ENCODE results near the gene FSTL3.

FSTL3 gene

GRCh38 chr19:641702-642101 lies 34.5 kb upstream of the FSTL3 start:
- no peaks in the 10 kb centered on the region for H3K27me3 Mint-ChIP-seq
- peaks cover 14% of the 10 kb centered on the region for H3K36me3 Mint-ChIP-seq
- H3K4me1 Mint-ChIP-seq: peaks cover 50% of the 10 kb centered on the region
- ATAC-seq: no peak
- no peaks in the 10 kb centered on the region for H3K9me3 Mint-ChIP-seq
- peak overlapping the region; percentile 28 for H3K4me3 Mint-ChIP-seq
- peak overlapping the region; percentile 60 for H3K27ac Mint-ChIP-seq

DNA sequence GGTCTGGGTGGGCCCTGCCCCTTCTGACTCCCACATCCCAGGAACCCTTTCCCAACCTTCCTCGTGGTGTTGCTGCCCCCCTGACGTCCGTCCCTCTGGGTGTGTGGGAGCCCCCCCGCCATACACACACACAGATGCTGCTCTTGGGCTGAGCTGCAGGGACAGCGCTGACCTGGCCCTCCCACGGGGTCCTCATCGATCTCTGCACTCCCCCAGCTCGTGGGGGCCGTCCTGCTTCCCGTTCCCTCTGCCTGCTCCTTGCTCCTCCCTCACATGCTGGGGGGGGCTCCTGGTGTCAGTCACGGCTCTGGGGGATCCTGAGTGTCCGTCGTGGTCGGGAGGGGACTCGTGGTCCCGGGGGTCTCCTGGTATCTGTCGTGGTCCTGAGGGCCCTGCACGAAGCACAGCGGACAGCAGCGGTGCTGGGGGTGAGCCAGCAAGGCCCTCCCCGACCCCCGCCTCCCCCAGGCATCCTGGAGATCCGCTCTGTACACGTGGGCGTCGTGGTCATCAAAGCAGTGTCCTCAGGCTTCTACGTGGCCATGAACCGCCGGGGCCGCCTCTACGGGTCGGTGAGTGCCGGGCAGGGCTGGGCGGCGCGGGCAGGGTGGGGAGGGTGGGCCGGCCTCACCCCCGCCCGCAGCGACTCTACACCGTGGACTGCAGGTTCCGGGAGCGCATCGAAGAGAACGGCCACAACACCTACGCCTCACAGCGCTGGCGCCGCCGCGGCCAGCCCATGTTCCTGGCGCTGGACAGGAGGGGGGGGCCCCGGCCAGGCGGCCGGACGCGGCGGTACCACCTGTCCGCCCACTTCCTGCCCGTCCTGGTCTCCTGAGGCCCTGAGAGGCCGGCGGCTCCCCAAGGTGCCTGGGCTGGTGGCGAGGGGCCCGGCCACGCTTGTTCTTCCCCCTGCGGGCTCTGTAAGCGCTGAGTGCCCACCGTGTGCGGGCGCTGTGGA lies 33.1 kb upstream of the FSTL3 start:
- Mint-ChIP-seq H3K4me3 (no peak overlapping the region), H3K36me3 (peaks cover 18% of the 10 kb centered on the region), H3K4me1 (peaks cover 41% of the 10 kb centered on the region), H3K27ac (no peak overlapping the region), H3K9me3 (no peaks in the 10 kb centered on the region), H3K27me3 (no peaks in the 10 kb centered on the region)
- no peak for ATAC-seq

DNA sequence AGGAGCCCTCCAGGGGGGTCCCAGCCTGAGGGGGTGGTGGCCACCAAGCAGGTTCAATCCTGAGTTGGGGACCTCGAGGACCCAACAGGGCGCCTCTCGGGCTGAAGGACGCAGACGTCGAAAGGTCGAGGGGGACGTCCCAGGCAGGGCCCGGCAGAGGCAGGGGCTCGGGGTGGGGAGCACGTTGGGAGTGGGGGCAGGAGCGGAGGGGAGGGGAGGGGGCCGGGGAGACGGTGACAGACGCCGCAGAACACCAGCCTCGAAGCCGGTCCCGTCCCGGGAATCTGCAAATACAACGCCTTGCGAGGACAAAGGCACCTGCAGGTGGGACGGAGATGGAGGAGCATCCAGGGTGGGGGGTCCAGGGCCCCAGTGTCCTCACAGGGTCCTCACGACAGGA lies 32.5 kb upstream of the FSTL3 start:
- no peak for ATAC-seq
- Mint-ChIP-seq H3K27ac (peak overlapping the region; percentile 40), H3K4me1 (peaks cover 44% of the 10 kb centered on the region), H3K36me3 (peaks cover 24% of the 10 kb centered on the region), H3K27me3 (no peaks in the 10 kb centered on the region), H3K4me3 (no peak overlapping the region), H3K9me3 (no peaks in the 10 kb centered on the region)

- Mint-ChIP-seq H3K4me3 (no peak overlapping the region), H3K36me3 (peaks cover 26% of the 10 kb centered on the region), H3K27ac (peak overlapping the region; percentile 79), H3K27me3 (no peaks in the 10 kb centered on the region), H3K4me1 (peaks cover 41% of the 10 kb centered on the region), H3K9me3 (no peaks in the 10 kb centered on the region)
- no peak for ATAC-seq
Measured at GRCh38 chr19:644363-644762, 31.8 kb upstream of the FSTL3 start.

- H3K27ac Mint-ChIP-seq: peak overlapping the region; percentile 79
- peaks cover 26% of the 10 kb centered on the region for H3K36me3 Mint-ChIP-seq
- ATAC-seq: no peak
- H3K4me1 Mint-ChIP-seq: peaks cover 38% of the 10 kb centered on the region
- no peaks in the 10 kb centered on the region for H3K27me3 Mint-ChIP-seq
- H3K9me3 Mint-ChIP-seq: no peaks in the 10 kb centered on the region
- no peak overlapping the region for H3K4me3 Mint-ChIP-seq
Measured at GRCh38 chr19:644789-645188, 31.4 kb upstream of the FSTL3 start.

- Mint-ChIP-seq H3K4me3 (no peak overlapping the region), H3K4me1 (peaks cover 29% of the 10 kb centered on the region), H3K27me3 (no peaks in the 10 kb centered on the region), H3K27ac (no peak overlapping the region), H3K36me3 (peaks cover 26% of the 10 kb centered on the region), H3K9me3 (no peaks in the 10 kb centered on the region)
- peak; percentile 3 for ATAC-seq
Measured at GRCh38 chr19:645912-646778, 30.0 kb upstream of the FSTL3 start.

DNA sequence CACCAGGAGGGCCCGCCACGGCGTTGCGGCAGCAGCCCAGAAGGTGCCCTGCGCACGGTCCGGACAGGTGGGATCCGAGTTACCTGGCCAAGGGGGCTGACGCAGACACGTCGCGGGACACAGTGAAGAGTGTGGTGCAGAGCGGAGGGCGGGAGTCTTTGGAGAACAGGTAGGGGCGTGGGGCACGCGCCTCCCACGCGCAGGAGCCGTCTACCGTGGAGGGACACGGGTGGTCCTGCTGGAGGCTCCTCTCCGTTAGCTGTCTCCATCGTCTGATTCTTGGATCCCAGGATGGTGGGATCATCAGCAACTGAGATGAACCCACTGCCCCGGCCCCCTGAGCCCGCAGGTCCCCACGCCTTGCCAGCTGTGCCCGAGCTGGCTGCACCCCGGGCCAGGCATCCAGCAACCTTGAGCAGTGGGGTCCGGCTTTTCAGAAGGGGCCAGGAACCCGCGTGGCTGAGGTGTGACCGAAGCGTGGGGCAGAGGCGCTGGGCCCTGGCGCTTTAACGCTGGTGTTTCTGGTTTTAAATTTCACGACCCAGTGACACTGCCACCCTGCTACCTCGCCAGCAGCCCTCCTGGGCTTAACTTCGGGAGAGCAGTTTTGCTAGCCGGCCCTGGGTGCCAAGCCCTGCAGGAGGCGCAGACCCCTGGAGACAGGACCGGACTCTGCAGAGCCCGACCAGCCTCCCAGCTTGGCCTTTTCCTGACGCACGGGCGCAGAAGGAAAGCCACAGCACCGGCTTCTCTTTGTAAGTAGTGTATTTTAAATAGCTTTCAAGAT lies 29.2 kb upstream of the FSTL3 start:
- peaks cover 26% of the 10 kb centered on the region for H3K36me3 Mint-ChIP-seq
- no peaks in the 10 kb centered on the region for H3K27me3 Mint-ChIP-seq
- no peak overlapping the region for H3K4me3 Mint-ChIP-seq
- peaks cover 20% of the 10 kb centered on the region for H3K4me1 Mint-ChIP-seq
- H3K9me3 Mint-ChIP-seq: no peaks in the 10 kb centered on the region
- no peak for ATAC-seq
- peak overlapping the region; percentile 85 for H3K27ac Mint-ChIP-seq

DNA sequence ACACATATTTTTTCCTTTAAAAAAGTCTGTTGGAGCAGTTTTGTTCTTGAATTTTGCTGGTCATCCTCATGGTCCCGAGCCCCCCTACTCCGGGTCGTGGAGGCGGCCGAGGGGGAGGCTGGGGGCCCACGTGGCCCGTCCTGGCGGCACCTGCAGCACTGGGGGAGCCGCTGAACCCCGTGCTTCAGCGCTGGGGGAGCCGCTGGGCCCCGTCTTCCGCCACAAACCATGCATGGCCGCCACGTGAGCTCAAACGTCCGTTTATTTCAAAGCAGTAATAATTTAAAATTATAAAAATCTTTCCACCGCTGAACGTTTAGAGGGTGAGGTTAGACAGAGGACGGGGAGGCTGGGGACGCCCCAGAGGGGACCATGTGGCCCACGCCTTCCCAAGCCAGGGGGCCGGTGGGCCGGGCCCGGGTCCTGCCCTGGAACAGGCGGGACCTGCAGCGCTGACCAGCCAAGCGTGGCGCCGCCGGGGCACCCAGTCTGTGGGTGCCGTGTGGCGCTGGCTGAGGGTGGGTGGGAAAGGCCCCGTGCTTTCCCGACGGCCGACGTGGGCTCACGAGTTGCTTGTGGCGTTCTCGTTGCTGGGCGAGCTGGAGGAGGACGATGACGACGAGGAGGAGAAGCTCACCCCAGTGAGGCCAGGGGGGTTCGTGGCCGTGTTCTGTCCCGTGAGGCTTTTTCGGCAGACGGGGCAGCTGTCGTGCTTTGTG lies 28.5 kb upstream of the FSTL3 start:
- H3K4me1 Mint-ChIP-seq: peaks cover 17% of the 10 kb centered on the region
- H3K27me3 Mint-ChIP-seq: no peaks in the 10 kb centered on the region
- no peaks in the 10 kb centered on the region for H3K9me3 Mint-ChIP-seq
- peak; percentile 68 for ATAC-seq
- peak overlapping the region; percentile 60 for H3K4me3 Mint-ChIP-seq
- peaks cover 26% of the 10 kb centered on the region for H3K36me3 Mint-ChIP-seq
- H3K27ac Mint-ChIP-seq: peak overlapping the region; percentile 85

GRCh38 chr19:648305-648704 lies 27.9 kb upstream of the FSTL3 start:
- Mint-ChIP-seq H3K36me3 (peaks cover 26% of the 10 kb centered on the region), H3K27ac (peak overlapping the region; percentile 85), H3K9me3 (no peaks in the 10 kb centered on the region), H3K4me1 (peaks cover 14% of the 10 kb centered on the region), H3K4me3 (no peak overlapping the region), H3K27me3 (no peaks in the 10 kb centered on the region)
- no peak for ATAC-seq

- Mint-ChIP-seq H3K4me1 (peaks cover 14% of the 10 kb centered on the region), H3K9me3 (no peaks in the 10 kb centered on the region), H3K4me3 (no peak overlapping the region), H3K36me3 (peaks cover 32% of the 10 kb centered on the region), H3K27me3 (no peaks in the 10 kb centered on the region), H3K27ac (peak overlapping the region; percentile 85)
- ATAC-seq: no peak
Measured at GRCh38 chr19:648904-649801, 27.0 kb upstream of the FSTL3 start.

GRCh38 chr19:650121-650520 lies 26.1 kb upstream of the FSTL3 start:
- Mint-ChIP-seq H3K27me3 (no peaks in the 10 kb centered on the region), H3K27ac (no peak overlapping the region), H3K36me3 (peaks cover 33% of the 10 kb centered on the region), H3K4me3 (no peak overlapping the region), H3K9me3 (no peaks in the 10 kb centered on the region), H3K4me1 (peaks cover 16% of the 10 kb centered on the region)
- no peak for ATAC-seq

GRCh38 chr19:651114-651818 lies 24.9 kb upstream of the FSTL3 start:
- Mint-ChIP-seq H3K4me3 (no peak overlapping the region), H3K27ac (no peak overlapping the region), H3K4me1 (peaks cover 26% of the 10 kb centered on the region), H3K9me3 (no peaks in the 10 kb centered on the region), H3K27me3 (no peaks in the 10 kb centered on the region), H3K36me3 (peaks cover 37% of the 10 kb centered on the region)
- peak; percentile 7 for ATAC-seq

DNA sequence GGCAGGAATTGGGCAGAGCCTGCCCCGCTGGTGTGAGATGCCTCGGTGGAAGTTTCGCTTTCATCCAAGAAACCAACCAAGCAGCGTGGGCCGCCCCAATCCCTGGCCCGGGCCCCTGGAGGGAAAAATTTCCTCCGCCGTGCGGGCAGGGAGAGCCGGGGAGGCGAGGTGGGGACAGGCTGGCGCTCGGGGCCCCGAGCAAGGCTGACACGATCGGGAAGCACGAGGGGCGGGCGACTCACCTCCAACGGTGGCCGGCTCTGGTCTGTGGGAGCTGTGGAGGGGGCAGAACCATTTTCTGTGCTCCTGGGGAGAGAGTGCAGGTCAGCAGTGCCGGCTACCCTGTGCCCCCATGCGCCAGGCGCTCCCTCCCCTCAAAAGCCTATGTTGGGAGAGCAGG lies 24.2 kb upstream of the FSTL3 start:
- no peak overlapping the region for H3K27ac Mint-ChIP-seq
- H3K9me3 Mint-ChIP-seq: no peaks in the 10 kb centered on the region

More for the DNA sequence above, 24.2 kb upstream of the FSTL3 start:
- ATAC-seq: no peak
- H3K4me1 Mint-ChIP-seq: peaks cover 33% of the 10 kb centered on the region
- H3K36me3 Mint-ChIP-seq: peaks cover 34% of the 10 kb centered on the region
- H3K4me3 Mint-ChIP-seq: no peak overlapping the region
- H3K27me3 Mint-ChIP-seq: no peaks in the 10 kb centered on the region

Measured in stimulated activated memory B cell treated with anti-CD40 and anti-IgM and Interleukin-4, amounts not matched to agents 10 μg/mL and 1 μg/mL and 100 μg/mL, for 72 hours (primary cell).